ENCODE data around the gene SH3BP1. TPM values are rescaled to one million over a fixed set of nuclear protein-coding genes. Genes with fewer than 3 reads are reported as not detected.

SH3BP1 gene
- total RNA-seq, 1 donor from 2014 or later: 10.4 TPM

DNA sequence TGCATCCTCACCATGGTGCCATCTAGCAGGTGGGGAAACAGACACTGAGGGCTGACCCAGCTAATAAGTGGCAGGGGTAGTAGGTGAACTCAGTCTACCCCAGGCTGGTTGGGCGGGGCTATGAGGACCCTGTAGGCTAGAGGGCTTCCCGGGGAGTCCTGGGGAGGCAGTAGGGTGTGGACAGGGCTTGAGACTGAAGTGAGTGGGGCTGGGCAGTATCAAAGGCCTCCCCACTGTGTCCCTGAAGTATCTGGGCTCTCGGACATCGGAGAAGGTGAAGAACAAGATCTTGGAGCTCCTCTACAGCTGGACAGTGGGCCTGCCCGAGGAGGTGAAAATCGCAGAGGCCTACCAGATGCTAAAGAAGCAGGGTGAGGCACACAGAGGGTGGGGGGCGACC is 19.5 kb upstream of the SH3BP1 start:
- peaks cover 2% of the 10 kb centered on the region for H3K36me3 ChIP-seq (ENCODE audit: control insufficient read depth, insufficient read depth, low read length)
- no peak for DNase-seq (ENCODE audit: low read depth)
- H3K27me3 ChIP-seq (ENCODE audit: control insufficient read depth, insufficient read depth, low read length): no peaks in the 10 kb centered on the region
- H3K4me3 ChIP-seq (ENCODE audit: low read depth, low read length): no peak overlapping the region
- TF ChIP-seq, protein P1, sequence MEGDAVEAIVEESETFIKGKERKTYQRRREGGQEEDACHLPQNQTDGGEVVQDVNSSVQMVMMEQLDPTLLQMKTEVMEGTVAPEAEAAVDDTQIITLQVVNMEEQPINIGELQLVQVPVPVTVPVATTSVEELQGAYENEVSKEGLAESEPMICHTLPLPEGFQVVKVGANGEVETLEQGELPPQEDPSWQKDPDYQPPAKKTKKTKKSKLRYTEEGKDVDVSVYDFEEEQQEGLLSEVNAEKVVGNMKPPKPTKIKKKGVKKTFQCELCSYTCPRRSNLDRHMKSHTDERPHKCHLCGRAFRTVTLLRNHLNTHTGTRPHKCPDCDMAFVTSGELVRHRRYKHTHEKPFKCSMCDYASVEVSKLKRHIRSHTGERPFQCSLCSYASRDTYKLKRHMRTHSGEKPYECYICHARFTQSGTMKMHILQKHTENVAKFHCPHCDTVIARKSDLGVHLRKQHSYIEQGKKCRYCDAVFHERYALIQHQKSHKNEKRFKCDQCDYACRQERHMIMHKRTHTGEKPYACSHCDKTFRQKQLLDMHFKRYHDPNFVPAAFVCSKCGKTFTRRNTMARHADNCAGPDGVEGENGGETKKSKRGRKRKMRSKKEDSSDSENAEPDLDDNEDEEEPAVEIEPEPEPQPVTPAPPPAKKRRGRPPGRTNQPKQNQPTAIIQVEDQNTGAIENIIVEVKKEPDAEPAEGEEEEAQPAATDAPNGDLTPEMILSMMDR (IDR thresholded peaks at IDR 0.05; ENCODE audit: insufficient read depth, low read length, poor library complexity, severe bottlenecking): no peak

DNA sequence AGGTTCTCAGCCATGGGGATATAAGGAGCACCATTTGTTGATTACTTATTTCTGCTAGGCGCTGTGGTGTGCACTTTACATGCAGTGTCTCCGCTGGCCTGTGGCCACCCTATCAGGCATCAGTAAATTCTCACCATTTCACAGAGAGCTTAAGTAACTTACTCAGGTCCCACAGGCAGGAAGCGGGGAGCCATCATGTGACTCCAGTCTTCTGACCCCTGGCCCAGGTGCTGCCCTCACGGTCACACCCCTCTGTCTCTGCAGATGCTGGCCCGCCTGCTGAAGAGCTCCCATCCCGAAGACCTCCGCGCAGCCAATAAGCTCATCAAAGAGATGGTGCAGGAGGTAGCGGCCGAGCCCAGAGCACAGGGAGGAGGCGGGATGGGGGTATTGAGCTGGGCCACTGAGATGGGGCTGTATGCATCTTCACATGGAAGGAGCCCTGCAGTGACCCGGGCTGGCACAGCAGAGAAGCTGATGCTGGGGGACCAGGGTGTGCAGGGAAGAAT is 18.1 kb upstream of the SH3BP1 start:
- no peak for DNase-seq (ENCODE audit: low read depth)
- Histone ChIP-seq H3K4me3 (ENCODE audit: low read depth, low read length) (no peak overlapping the region), H3K27me3 (ENCODE audit: control insufficient read depth, insufficient read depth, low read length) (no peaks in the 10 kb centered on the region), H3K36me3 (ENCODE audit: control insufficient read depth, insufficient read depth, low read length) (peaks cover 2% of the 10 kb centered on the region)
- TF ChIP-seq, protein P1 (IDR thresholded peaks at IDR 0.05; ENCODE audit: insufficient read depth, low read length, poor library complexity, severe bottlenecking): no peak

DNA sequence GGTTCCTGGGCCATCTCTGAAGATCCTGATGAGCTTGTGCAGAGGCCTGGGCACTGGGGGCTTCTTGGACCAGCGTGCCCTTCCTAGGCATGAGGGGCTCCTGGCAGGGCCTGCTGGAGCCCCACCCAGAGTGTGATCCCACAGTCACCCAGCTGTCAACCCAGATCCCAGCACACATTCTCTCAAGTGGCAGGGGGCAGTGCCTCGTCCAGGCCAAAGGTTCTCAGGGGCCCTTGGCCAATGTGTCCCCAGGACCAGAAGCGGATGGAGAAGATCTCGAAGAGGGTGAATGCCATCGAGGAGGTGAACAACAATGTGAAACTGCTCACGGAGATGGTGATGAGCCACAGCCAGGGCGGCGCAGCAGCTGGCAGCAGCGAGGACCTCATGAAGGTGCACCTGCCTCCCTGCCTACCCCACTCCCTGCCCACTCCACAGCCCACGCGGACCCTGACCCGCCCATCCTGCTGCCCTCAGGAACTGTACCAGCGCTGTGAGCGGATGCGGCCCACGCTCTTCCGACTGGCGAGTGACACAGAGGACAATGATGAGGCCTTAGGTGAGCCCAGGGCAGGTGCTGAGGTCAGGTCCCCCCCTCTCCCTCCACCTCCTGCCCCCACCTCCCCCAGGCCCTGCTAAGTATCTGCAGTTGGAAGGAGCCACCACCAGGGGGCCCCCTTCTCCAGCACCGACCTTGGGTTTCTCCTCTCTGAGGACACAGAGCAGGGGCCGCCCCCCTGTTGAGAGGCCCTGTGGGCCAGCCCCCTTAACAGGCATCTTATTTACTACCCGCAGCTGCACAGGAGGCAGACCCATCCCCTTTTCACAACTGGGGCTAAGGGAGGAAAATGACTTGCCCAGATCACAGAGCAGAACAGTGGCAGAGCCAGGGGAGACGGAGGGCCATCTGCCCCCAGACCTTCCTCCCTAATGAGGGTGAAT is 16.1 kb upstream of the SH3BP1 start:
- peaks cover 4% of the 10 kb centered on the region for H3K36me3 ChIP-seq (ENCODE audit: control insufficient read depth, insufficient read depth, low read length)
- H3K27me3 ChIP-seq (ENCODE audit: control insufficient read depth, insufficient read depth, low read length): no peaks in the 10 kb centered on the region
- H3K4me3 ChIP-seq (ENCODE audit: low read depth, low read length): no peak overlapping the region
- TF ChIP-seq, protein P1 (IDR thresholded peaks at IDR 0.05; ENCODE audit: insufficient read depth, low read length, poor library complexity, severe bottlenecking): peak; percentile 94
- no peak for DNase-seq (ENCODE audit: low read depth)

DNA sequence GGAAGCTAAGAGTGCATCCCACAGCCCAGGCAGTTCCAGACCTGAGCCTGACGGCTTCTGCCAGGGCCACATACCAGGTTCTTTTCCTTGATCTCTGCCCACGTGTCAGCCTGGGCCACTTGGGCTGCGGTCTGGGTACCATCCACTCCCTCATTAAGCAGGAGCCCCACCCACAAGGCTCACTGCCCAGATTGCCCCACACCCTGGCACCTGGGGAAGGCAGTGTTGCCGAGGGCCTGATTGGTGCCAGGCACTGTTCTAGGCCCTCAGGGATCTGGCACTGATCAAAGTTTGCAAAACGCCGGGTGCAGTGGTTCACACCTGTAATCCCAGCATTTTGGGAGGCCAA is 15.5 kb upstream of the SH3BP1 start:
- Histone ChIP-seq H3K27me3 (ENCODE audit: control insufficient read depth, insufficient read depth, low read length) (no peaks in the 10 kb centered on the region), H3K4me3 (ENCODE audit: low read depth, low read length) (no peak overlapping the region), H3K36me3 (ENCODE audit: control insufficient read depth, insufficient read depth, low read length) (peaks cover 4% of the 10 kb centered on the region)
- no peak for DNase-seq (ENCODE audit: low read depth)
- TF ChIP-seq, protein P1 (IDR thresholded peaks at IDR 0.05; ENCODE audit: insufficient read depth, low read length, poor library complexity, severe bottlenecking): no peak

DNA sequence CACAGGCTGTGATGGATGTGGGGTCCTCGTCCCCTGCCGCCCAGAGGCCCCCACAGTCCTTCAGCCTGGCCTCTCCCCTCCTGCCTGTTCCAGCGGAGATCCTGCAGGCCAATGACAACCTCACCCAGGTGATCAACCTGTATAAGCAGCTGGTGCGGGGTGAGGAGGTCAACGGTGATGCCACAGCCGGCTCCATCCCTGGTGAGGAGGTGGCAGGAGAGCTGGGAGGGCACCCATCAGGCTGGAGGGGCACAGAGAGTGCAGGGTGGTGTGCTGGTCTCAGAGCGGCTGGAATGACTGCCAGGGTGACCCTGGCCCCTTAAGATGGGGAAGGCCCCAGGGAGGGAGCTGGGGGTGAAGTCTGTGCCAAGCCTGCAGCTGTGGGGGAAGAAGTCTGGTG is 14.6 kb upstream of the SH3BP1 start:
- no peak for DNase-seq (ENCODE audit: low read depth)
- TF ChIP-seq, protein P1 (IDR thresholded peaks at IDR 0.05; ENCODE audit: insufficient read depth, low read length, poor library complexity, severe bottlenecking): no peak
- Histone ChIP-seq H3K36me3 (ENCODE audit: control insufficient read depth, insufficient read depth, low read length) (peaks cover 4% of the 10 kb centered on the region), H3K4me3 (ENCODE audit: low read depth, low read length) (no peak overlapping the region), H3K27me3 (ENCODE audit: control insufficient read depth, insufficient read depth, low read length) (no peaks in the 10 kb centered on the region)

All from kidney epithelial cell (primary cell).